GM21423 (cell line): Measurements from ENCODE around the gene SLC2A6.

Experiments used
- ATAC-seq: cut with Tn5 transposase; IDR thresholded peaks from one replicate; pipeline ENCODE4 v1.9.1; 2021; ENCODE audit warnings: mild to moderate bottlenecking, moderate library complexity; ENCODE audit not compliant: unreplicated experiment

SLC2A6 gene

DNA sequence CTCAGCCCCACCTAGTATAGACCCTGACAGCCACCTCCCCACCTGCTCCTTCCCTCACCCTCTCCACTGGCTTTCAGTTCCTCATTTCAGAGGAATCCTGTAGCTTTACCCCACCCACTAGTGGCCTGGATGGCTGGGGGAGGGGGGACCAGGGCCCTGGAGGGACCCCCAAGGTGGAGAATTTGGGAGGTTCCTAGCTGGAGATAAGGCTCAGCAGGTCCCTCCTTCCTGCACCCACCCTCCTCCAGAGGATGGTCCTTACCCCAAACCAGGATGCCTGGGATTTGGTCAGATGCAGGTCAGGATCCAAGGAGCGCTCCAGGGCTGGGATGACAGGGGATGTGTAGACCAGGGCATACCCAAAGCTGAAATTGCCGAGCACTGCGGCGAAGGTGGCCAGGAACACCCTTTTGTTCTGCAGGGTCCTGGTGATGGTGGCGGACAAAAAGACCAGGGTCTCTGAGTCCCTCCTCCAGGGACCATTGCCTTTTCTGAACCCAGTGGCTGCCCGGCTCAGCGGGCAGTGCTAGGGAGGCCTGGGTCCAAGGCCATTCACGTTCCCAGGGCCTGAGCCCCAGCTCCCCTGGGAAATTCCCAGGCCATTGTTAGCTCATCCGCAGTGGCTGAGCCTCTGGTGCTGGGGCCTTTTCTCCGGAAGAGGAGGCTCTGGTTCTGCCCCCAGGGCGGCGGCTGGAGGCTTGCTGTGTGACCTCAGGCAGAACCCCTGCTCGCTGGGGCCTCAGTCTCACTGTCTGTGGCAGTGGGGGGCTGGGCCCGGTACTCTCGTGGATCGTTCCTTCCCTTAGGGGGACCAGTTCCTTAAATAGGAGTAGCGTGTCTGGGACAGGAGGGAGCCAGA, 678 bp downstream of the SLC2A6 start:
- ATAC-seq = peak; percentile 35

DNA sequence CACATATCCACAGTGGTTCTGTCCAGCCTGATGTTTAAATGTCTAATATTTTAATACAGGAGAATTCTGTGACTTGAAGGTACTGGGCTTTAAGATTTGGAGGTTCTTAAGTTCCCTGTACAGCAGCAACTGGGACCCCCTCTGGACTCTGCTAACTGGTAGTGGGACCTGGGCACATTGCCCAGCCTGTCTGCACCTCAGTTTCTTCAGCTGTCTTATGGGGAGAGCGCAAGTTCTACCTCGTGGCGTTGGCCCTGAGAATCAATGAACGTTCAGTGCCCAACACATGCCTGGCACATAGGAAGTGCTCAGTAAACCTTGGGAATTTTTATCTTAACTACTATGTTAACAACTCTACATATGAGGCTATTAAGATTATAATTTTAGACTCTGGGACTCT, 1.4 kb downstream of the SLC2A6 start:
- ATAC-seq = no peak

DNA sequence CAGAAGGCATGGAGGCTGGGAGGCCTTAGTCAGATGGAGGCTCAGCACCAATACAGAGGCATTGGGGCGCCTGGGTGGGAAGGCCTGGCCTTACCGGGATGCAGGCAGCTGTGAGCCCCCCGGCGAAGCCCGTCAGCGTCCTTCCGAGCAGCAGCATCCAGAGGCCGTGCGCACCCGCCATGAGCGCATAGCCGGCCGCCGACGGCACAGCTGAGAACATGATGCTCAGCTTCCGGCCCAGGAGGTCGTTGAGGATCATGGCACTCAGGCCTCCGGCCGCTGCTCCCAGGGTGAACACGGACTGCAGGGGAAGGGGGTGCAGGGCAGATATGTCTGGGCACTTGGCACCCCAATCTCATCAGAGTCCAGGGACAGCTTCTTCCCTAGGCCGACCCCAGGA, 2.0 kb downstream of the SLC2A6 start:
- ATAC-seq = no peak

DNA sequence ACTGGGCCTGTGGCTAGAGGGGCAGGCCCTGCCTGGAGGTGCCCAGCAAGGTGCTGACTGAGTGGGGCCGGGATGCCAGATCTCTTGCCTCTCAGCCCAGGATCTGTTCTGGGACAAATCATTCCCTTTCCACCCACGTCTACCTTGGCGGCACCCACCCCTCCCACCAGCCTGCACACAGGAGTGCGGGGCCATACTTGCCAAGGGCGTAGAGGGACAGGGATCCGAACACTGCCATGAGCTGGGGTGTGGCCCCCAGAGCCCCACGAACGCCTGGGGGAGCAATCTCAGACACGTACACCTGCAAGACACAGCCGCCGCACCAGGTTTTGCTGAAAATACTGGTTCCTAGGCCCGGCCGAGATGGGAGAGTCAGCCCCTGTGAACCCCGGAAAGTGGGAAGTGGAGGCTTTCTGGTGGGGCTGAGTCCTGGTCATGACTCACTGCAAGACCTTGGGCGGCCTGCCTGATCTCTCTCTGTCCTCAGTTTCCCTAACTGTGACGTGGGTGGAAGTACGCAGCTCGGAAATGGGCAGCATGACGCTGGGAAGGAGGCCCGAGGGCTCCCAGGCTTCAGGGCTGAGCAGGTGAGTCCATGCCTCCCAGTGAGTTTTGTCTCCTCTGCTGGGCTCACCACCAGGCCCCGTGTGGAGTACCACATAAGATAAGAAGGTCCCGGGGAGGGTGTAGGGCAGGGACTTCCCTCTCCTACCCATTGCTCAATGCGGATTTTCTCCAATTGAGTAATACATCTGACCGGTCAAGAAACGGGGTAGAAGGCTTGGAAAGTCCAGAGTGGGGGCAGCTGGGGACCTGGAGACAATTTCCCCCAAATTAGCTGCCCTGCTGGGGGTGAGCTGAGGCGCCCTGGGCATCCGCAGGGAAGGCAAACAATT, 2.6 kb downstream of the SLC2A6 start:
- ATAC-seq = no peak

DNA sequence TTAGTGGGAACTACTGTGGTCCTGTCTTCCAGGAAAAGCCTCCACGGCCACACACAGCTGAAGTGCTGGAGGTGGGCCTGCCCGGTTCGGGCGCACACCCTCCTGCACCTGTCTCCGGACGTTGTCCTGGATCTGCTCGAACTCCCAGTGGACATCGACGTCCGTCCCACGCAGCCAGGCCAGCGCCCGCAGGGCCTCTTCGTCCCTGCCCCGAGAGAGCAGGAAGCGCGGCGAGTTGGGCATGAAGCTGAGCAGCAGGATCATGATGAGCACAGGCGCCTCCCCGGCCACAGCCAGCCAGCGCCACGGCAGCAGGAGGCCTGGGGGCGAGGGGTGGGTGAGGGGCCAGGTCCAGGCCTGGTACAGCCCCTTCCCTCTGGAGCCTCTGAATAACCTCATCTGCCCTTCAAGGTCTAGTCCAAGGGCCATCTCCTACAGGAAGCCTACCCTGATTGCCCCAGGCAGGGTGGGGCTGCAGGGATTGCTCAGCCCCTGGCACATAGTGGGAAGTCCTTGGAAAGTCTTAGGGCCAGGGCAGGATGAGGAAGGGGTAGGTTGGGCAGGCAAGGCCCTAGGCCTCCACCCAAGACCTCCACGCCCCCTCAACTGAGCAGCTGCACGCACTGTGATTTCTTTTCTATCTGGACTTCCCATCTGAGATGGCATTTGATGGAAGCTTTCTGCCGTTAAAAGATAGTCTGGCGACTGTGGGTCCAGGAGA, 3.4 kb downstream of the SLC2A6 start:
- no peak for ATAC-seq

DNA sequence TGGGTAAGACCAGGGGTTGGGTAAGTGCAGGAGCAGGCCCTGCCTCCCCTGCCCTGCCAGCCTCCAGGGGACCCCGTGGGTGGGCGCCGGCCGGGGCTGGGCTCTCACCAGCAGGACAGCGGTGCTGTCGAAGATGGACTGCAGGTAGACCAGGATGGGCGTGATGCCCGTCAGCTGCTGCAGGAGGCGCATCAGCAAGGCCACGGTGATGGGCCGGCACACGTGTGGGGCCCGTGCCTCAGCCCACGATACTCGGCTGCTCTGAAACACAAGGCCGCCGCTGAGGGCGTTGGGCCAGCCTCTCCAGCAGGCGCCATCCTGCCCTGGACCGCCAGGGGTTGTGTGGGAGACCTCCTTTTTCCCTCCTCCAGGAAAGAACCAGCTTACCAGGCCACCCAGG, 4.0 kb downstream of the SLC2A6 start:
- ATAC-seq = no peak

DNA sequence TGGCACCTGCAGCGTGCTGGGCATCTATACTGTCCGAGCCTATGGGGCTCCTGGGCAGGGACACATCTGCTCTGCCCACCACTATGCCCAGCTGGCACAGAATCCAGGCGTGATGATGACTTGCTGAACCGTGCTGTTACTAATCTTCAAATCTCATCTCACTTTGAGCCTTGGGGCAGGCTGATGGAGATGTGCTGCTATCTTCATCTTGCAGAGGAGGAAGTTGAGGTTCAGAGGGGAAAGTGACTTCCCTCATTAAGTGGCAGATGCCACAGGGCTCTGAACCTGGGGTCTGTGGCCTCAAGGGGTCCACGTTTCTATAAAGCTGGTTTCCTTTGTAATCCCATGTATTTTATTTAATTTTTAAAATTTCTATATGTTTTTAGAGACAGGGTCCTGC, 4.7 kb downstream of the SLC2A6 start:
- no peak for ATAC-seq

DNA sequence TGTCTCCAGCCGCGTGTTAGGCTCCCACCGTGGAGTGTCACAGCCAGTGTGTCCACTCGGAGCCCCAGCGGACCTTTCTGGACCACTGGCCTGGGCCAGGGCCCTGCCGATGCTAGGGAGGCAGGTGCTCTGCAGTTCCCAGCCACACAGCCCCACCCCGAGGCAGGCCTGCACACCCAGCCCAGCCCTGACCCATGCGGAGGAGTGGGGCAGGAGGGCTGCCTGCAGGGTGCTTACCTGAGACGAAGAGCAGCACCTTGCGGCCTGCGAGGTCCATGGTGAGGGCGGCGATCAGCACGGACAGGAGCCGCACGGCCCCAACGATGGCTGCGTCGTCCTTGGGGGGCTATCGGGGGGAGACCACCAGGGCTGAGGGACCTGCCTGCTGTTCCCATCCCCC, 5.2 kb downstream of the SLC2A6 start:
- ATAC-seq = no peak

DNA sequence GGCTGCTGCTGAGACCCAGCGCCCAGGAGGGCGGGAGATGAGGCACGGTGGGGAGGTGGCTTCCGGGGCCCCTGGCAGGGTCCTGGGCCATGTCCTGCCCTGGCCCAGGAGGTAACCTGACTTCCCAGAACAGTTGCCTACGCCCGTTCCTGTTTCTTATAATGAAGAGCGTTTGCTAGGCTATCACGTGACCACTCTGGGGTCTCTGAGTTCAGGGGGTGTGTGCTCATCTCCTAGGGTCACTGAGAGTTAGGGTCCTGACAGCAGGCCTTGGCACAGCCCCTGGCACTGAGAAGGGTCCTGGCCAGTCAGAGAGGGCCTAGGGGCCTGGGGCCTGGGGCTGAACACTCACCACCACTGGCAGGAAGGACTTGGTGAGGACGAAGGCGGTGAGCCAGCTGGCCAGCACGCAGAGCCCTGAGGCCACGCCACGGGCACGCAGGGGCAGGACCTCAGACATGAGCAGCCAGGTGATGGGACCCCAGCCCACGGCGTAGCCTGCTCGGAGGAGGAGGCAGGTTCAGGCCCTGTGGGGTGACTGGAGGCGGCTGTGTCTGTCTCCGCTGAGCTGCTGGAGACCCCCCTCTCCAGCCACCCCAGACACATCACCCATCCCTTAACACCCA, 6.0 kb downstream of the SLC2A6 start:
- no peak for ATAC-seq

DNA sequence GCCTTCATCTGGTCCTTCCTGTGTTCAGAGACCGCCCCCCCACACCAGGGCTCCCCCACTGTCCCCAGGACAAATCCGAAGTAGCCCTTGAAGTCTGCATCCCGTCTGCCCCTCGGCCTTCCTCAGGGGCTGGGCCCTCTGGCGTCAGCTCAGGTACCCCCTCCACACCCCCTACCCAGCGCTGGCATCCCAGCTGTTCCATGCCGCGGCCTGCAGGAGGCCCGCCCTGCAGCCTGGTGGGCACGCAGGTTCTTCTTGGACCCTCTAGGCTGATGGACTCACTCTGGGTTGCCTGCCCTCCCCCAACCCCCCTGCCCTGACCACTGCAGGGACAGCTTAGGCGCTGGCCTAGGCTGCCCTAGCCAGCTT, 6.6 kb downstream of the SLC2A6 start:
- ATAC-seq = no peak

DNA sequence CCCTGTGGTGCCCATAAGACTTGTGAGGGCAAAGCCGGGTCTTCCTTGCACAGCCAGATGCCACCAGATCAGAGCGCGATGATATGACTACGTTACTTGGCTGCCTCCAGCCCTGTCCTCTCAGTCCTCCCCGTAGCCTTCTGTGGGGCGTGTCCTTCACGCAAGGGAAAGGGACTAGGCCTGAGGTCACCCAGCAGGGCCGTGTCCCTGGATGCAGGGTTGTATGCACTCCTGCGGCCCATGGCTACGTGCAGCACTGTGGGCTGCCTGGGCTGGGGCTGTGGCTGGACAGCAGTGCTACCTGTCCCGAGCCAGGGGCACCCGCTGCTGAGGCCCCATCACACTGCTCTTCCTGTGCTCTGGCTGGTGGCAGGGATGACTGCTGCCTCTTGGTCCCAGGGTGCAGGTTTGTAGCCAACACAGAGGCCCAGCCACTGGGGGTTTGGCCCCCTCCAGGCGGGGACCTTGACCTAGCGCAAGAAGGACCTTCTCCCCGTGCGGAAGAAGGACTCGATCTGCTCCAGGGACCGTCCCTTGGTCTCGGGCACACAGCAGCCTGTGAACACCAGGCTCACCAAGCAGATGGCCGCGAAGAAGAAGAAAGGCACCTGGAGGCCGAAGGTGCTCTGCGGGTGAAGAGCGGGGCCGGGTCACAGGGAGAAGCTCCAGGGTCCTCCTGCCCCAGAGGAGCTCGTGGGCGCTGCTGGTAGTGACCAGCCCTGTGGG, 7.2 kb downstream of the SLC2A6 start:
- ATAC-seq = no peak

DNA sequence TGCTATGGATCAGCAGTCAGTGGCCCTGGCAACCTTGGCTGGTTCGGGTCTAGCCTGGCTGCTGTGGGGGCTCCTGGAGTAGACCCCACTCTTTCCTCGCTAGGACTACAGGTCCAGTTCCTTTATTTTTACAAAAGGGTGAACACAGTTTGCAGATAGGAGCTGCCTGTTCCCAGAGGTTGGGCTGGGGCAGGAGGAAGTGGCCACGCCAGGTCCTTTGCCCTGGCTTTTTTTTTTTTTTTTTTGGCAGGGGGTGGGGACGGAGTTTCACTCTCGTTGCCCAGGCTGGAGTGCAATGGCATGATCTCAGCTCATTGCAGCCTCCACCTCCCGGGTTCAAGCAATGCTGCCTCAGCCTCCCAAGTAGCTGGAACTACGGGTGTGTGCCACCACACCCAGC, 7.9 kb downstream of the SLC2A6 start:
- ATAC-seq = no peak

DNA sequence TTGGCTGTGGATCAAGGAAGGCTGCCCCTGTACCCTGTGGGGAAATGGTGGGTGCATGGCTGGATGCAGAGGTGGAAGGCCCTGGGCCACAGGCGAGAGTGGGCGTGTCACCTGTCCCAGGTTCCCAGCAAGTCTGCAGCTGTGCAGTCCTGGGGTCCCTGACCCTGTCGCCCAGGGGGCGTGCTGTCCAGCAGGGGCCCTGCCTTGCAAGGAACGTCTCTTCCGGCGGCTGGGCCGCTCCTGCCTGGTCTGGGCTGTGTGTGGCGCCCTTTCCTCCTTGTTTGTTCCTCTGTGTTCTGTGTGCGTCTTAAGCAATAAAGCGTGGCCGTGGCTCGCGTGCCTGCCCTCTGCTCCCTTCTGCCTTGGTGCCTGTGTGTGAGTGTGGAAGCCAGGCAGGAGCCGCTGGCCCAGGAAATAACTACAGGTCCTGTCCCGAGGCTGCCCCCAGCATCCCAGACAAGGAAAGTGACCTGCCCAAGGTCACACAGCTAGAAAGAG, 8.4 kb downstream of the SLC2A6 start:
- ATAC-seq = no peak

DNA sequence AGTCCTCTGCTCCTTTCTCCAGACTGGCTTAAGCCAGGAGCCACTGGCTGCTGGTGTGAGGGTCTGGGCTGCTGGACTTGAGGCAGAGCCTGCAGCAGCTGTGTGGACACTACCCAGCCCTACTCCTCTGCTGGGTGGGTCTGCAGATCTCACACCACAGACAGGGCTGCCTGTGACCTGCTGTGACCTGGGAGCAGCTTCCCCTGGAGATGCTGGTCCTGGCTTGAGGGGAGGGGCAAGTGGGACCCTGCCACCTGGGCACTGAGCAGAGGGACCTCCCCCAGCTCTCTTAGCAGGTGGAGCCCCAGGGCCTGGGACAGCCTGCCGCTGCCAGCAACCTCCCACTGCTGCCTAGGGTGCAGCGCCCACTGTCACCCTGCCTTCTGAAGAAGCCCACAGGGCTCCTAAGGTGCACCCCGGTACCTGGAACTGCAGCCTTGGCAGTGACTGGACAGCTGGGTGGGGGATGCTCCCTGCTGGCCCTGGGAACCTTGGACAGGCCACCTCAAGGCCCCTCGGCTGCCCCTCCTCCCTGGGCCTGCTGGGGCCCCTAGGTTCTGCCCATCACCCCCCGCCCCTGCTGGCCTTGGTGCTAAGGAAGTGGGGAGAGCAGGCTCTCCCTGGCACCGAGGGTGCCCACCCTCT, 10.0 kb downstream of the SLC2A6 start:
- no peak for ATAC-seq

DNA sequence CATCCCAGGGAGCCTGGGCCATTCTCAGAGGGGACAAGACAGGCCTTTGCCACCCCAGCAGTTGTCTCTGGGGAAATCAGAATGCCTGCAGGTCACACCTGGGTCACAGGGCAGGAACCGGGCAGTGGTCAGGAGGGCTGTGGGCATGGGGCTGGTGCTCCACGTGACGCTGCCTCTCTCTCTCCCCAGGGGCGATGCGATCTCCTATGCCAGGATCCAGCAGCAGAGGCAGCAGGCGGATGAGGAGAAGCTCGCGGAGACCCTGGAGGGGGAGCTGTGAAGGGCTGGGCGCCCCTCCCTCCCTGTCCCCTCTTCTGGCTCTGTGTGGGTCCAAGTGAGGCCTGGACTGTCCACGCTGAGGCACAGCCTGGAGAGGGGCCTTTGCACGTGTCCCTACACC, 10.5 kb downstream of the SLC2A6 start:
- ATAC-seq = no peak

DNA sequence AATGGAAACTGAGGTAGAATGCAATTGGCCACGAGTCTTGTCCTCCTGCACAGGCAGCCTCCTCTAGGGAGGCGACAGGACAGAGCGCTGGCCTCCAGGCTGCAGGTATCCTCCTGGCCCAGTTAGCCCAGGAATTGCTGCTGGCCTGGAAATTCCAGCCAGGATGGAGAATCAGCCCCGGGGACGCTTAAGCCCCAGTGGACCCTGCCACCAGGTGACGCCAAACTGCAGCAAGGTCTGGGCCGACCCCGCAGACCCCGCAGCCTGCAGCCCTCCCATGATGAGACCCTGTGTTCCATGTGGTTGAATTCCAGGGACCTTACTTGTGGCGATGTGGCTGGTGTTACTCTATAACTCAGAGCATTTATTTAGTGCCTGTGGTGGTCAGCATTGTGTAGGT, 11.8 kb downstream of the SLC2A6 start:
- ATAC-seq = no peak

DNA sequence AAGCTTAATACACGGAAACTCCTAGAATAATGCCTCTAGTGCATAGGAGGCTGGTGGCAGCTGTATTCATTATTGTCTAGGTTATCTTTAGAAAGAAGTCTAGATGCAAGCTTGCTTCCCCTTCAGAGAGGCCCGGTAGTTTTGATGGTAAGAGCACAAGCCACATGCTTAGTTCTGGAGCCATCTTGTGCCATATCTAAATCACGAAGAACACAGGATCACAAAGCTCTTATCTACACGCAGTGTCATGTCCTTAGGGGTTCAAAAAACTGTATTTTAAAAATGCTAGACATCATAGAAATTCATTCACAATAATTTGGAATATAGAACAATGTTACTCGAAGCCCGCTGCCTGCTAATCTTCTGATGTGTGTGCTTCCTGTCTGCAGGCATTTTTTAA, 12.9 kb downstream of the SLC2A6 start:
- ATAC-seq = no peak

DNA sequence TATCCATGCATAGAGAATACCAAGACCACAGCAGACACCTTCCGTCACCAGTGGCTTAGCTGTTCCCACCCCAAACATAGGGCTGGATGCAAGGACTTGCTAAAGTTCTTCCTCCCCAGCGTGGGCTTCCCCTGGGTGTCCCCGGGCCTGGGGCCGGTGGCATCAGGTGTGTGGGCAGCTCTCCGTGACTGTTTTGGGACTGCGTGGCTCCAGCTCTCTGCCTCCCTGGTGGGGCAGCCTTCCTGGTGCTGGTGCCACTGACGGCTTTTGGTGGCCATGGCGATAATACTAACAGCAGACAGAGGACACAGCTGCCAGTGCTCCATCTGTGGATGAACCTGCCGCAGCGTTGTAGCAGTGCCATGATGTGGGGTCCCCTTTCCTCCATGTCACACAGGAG, 14.3 kb downstream of the SLC2A6 start:
- no peak for ATAC-seq

DNA sequence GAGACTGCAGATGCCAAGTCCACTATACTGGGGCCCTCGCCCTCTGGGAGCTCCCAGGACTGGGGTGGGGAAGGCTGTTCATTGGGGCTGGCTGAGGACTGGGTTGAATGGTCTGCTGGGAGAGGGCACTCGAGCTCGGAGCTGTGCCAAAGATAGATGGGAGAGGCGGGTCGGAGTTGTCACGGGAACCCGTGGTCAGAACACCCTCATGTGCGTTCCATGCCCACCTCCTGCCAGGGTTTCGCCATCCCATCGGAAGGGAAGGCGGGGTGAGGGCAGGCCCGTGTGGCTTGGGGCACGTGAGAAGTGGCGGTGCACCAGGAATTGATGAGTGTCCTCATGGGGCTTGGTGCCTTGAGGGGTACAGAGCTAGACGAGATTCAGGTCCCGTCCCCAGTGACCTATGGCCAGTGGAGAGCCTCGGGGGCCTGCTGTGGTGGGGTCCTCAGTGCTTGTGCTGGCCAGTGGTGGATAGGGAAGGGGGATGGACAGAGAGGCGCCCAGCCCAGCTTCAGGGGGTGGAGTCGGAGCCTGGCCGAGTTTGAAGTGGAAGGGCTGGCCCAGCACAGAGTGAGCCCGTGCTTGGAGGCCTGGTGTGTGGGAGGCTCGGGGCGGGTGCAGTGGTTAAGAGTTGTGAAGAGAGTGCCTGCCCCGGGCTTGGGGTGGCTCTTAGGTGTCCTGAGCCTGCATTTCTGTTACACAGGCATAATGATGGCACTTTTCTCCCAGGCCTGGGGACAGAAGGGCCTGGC, 14.9 kb downstream of the SLC2A6 start:
- no peak for ATAC-seq
